Loucy (cell line): ENCODE measurements around the gene AFF1.

Experiments used
- EZH2phosphoT487 ChIP-seq: fragments of 200-600 bp; IDR thresholded peaks from 2 replicates; pipeline ENCODE4 v1.6.1; 2018; ENCODE audit warnings: antibody characterized with exemption, mild to moderate bottlenecking, moderate library complexity, borderline replicate concordance
- TF ChIP-seq, protein P1 (sequence below): fragments of 200-600 bp; sonication (generic); conservative IDR thresholded peaks from 2 replicates; pipeline ENCODE4 v1.5.1; 2014; ENCODE audit warnings: mild to moderate bottlenecking, antibody characterized with exemption, low read length

GRCh38 chr4:86935566-86935852, 698 bp downstream of the AFF1 start:
- TF ChIP-seq, protein P1, sequence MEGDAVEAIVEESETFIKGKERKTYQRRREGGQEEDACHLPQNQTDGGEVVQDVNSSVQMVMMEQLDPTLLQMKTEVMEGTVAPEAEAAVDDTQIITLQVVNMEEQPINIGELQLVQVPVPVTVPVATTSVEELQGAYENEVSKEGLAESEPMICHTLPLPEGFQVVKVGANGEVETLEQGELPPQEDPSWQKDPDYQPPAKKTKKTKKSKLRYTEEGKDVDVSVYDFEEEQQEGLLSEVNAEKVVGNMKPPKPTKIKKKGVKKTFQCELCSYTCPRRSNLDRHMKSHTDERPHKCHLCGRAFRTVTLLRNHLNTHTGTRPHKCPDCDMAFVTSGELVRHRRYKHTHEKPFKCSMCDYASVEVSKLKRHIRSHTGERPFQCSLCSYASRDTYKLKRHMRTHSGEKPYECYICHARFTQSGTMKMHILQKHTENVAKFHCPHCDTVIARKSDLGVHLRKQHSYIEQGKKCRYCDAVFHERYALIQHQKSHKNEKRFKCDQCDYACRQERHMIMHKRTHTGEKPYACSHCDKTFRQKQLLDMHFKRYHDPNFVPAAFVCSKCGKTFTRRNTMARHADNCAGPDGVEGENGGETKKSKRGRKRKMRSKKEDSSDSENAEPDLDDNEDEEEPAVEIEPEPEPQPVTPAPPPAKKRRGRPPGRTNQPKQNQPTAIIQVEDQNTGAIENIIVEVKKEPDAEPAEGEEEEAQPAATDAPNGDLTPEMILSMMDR = no peak
- TF ChIP-seq EZH2phosphoT487 = no peak
